ENCODE measurements around the gene PAFAH1B1. TPM values are rescaled to one million over a fixed set of nuclear protein-coding genes. Genes with fewer than 3 reads are reported as not detected.

Gene PAFAH1B1
- total and polyA plus RNA-seq, 2 experiments from 2014 or later = 69.9 to 71.7 TPM

GRCh38 chr17:2707721-2708584, 114.5 kb downstream of the PAFAH1B1 start:
- Histone ChIP-seq H3K9me2 (ENCODE audit: insufficient read depth) (no peaks in the 10 kb centered on the region), H4K20me1 (replicated peaks; ENCODE audit: insufficient read depth) (peaks cover 10% of the 10 kb centered on the region), H3K79me2 (replicated peaks; ENCODE audit: insufficient read depth) (peaks cover 58% of the 10 kb centered on the region), H3K4me2 (no peak overlapping the region), H3K27me3 (ENCODE audit: insufficient read depth) (peaks cover 22% of the 10 kb centered on the region; the same call in 1 of the 2 replicates), H3K27ac (ENCODE audit: low read depth) (no peak overlapping the region), H2AFZ (no peak overlapping the region), H3F3A (replicated peaks; ENCODE audit: low read depth) (peaks cover 19% of the 10 kb centered on the region; the same call in 1 of the 2 replicates), H3K4me1 (ENCODE audit: insufficient read depth) (peaks cover 32% of the 10 kb centered on the region), H3K36me3 (ENCODE audit: insufficient read depth) (no peaks in the 10 kb centered on the region), H3K4me3 (no peak overlapping the region)
- no peak overlapping the region for H3K27ac Mint-ChIP-seq
- TF ChIP-seq EZH2phosphoT487 (IDR thresholded peaks at IDR 0.05; ENCODE audit: unreplicated experiment) (no peak), JUNB (IDR thresholded peaks at IDR 0.05; ENCODE audit: unreplicated experiment) (no peak), ZNF331 (CRISPR knock-in tag; IDR thresholded peaks at IDR 0.05; ENCODE audit: low read depth) (no peak)
- TF ChIP-seq, protein P1, sequence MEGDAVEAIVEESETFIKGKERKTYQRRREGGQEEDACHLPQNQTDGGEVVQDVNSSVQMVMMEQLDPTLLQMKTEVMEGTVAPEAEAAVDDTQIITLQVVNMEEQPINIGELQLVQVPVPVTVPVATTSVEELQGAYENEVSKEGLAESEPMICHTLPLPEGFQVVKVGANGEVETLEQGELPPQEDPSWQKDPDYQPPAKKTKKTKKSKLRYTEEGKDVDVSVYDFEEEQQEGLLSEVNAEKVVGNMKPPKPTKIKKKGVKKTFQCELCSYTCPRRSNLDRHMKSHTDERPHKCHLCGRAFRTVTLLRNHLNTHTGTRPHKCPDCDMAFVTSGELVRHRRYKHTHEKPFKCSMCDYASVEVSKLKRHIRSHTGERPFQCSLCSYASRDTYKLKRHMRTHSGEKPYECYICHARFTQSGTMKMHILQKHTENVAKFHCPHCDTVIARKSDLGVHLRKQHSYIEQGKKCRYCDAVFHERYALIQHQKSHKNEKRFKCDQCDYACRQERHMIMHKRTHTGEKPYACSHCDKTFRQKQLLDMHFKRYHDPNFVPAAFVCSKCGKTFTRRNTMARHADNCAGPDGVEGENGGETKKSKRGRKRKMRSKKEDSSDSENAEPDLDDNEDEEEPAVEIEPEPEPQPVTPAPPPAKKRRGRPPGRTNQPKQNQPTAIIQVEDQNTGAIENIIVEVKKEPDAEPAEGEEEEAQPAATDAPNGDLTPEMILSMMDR (conservative IDR thresholded peaks at IDR 0.05; ENCODE audit: low read depth in 2 of 2) = peak; percentile 62 to 83
- TF ChIP-seq, protein P2, sequence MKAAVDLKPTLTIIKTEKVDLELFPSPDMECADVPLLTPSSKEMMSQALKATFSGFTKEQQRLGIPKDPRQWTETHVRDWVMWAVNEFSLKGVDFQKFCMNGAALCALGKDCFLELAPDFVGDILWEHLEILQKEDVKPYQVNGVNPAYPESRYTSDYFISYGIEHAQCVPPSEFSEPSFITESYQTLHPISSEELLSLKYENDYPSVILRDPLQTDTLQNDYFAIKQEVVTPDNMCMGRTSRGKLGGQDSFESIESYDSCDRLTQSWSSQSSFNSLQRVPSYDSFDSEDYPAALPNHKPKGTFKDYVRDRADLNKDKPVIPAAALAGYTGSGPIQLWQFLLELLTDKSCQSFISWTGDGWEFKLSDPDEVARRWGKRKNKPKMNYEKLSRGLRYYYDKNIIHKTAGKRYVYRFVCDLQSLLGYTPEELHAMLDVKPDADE (IDR thresholded peaks at IDR 0.05) = no peak
- H3K9me3 Mint-ChIP-seq = no peaks in the 10 kb centered on the region
- peaks cover 26% of the 10 kb centered on the region for H3K27me3 Mint-ChIP-seq (ENCODE audit: insufficient read depth, low read depth, poor library complexity)
- peaks cover 6% of the 10 kb centered on the region for H3K36me3 Mint-ChIP-seq (ENCODE audit: low read depth)
- DNase-seq (ENCODE audit: low spot score) (peak; percentile 79), ATAC-seq (peak; percentile 37)
- peaks cover 50% of the 10 kb centered on the region for H3K4me1 Mint-ChIP-seq
- no peak overlapping the region for H3K4me3 Mint-ChIP-seq

GRCh38 chr17:2708585-2709182, 115.2 kb downstream of the PAFAH1B1 start:
- Histone ChIP-seq H3K36me3 (ENCODE audit: insufficient read depth) (no peaks in the 10 kb centered on the region), H3K79me2 (replicated peaks; ENCODE audit: insufficient read depth) (peaks cover 58% of the 10 kb centered on the region), H2AFZ (no peak overlapping the region), H3K9me2 (ENCODE audit: insufficient read depth) (no peaks in the 10 kb centered on the region), H3F3A (replicated peaks; ENCODE audit: low read depth) (peaks cover 19% of the 10 kb centered on the region; the same call in 1 of the 2 replicates), H3K4me1 (ENCODE audit: insufficient read depth) (peaks cover 32% of the 10 kb centered on the region), H3K4me3 (no peak overlapping the region), H3K27me3 (ENCODE audit: insufficient read depth) (peaks cover 22% of the 10 kb centered on the region; the same call in 1 of the 2 replicates), H3K4me2 (0 out of 2 replicates have a peak overlapping the region, but pooled peaks have one; percentile 32), H3K27ac (ENCODE audit: low read depth) (no peak overlapping the region), H4K20me1 (replicated peaks; ENCODE audit: insufficient read depth) (peaks cover 10% of the 10 kb centered on the region)
- Mint-ChIP-seq H3K27me3 (ENCODE audit: insufficient read depth, low read depth, poor library complexity) (peaks cover 26% of the 10 kb centered on the region), H3K9me3 (no peaks in the 10 kb centered on the region), H3K4me3 (peak overlapping the region; percentile 84; the same call in 1 of the 3 replicates), H3K4me1 (peaks cover 50% of the 10 kb centered on the region), H3K27ac (no peak overlapping the region; the same call in 1 of the 2 replicates), H3K36me3 (ENCODE audit: low read depth) (no peaks in the 10 kb centered on the region; the same call in 2 of the 3 replicates)
- no peak for DNase-seq (ENCODE audit: low spot score)
- ATAC-seq = no peak
- TF ChIP-seq EZH2phosphoT487 (IDR thresholded peaks at IDR 0.05; ENCODE audit: unreplicated experiment) (no peak), STAT1 (IDR thresholded peaks at IDR 0.05; ENCODE audit: unreplicated experiment) (no peak), POLR2AphosphoS5 (IDR thresholded peaks at IDR 0.05; ENCODE audit: low read depth) (no peak)
- TF ChIP-seq, protein P3, sequence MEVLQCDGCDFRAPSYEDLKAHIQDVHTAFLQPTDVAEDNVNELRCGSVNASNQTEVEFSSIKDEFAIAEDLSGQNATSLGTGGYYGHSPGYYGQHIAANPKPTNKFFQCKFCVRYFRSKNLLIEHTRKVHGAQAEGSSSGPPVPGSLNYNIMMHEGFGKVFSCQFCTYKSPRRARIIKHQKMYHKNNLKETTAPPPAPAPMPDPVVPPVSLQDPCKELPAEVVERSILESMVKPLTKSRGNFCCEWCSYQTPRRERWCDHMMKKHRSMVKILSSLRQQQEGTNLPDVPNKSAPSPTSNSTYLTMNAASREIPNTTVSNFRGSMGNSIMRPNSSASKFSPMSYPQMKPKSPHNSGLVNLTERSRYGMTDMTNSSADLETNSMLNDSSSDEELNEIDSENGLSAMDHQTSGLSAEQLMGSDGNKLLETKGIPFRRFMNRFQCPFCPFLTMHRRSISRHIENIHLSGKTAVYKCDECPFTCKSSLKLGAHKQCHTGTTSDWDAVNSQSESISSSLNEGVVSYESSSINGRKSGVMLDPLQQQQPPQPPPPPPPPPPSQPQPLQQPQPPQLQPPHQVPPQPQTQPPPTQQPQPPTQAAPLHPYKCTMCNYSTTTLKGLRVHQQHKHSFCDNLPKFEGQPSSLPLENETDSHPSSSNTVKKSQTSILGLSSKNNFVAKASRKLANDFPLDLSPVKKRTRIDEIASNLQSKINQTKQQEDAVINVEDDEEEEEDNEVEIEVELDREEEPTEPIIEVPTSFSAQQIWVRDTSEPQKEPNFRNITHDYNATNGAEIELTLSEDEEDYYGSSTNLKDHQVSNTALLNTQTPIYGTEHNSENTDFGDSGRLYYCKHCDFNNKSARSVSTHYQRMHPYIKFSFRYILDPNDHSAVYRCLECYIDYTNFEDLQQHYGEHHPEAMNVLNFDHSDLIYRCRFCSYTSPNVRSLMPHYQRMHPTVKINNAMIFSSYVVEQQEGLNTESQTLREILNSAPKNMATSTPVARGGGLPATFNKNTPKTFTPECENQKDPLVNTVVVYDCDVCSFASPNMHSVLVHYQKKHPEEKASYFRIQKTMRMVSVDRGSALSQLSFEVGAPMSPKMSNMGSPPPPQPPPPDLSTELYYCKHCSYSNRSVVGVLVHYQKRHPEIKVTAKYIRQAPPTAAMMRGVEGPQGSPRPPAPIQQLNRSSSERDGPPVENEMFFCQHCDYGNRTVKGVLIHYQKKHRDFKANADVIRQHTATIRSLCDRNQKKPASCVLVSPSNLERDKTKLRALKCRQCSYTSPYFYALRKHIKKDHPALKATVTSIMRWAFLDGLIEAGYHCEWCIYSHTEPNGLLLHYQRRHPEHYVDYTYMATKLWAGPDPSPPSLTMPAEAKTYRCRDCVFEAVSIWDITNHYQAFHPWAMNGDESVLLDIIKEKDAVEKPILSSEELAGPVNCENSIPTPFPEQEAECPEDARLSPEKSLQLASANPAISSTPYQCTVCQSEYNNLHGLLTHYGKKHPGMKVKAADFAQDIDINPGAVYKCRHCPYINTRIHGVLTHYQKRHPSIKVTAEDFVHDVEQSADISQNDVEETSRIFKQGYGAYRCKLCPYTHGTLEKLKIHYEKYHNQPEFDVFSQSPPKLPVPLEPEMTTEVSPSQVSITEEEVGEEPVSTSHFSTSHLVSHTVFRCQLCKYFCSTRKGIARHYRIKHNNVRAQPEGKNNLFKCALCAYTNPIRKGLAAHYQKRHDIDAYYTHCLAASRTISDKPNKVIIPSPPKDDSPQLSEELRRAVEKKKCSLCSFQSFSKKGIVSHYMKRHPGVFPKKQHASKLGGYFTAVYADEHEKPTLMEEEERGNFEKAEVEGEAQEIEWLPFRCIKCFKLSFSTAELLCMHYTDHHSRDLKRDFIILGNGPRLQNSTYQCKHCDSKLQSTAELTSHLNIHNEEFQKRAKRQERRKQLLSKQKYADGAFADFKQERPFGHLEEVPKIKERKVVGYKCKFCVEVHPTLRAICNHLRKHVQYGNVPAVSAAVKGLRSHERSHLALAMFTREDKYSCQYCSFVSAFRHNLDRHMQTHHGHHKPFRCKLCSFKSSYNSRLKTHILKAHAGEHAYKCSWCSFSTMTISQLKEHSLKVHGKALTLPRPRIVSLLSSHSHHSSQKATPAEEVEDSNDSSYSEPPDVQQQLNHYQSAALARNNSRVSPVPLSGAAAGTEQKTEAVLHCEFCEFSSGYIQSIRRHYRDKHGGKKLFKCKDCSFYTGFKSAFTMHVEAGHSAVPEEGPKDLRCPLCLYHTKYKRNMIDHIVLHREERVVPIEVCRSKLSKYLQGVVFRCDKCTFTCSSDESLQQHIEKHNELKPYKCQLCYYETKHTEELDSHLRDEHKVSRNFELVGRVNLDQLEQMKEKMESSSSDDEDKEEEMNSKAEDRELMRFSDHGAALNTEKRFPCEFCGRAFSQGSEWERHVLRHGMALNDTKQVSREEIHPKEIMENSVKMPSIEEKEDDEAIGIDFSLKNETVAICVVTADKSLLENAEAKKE (CRISPR knock-in tag; IDR thresholded peaks at IDR 0.05) = no peak

Measured in GM23338 (cell line).